Kidney tubule cell (primary cell): ENCODE results near the gene S100A7.
"Not testable (repeated sequence)": the region's sequence is repeated elsewhere in the genome, so short reads cannot be mapped to it uniquely, and the experiment has no call there.

ENCODE experiments used
- DNase-seq: peaks from one replicate; pipeline ENCODE4 v3.0.0-alpha.2; 2018; ENCODE audit warnings: low spot score

Gene S100A7

GRCh38 chr1:153430561-153430960, 29.9 kb downstream of the S100A7 start:
- no peak for DNase-seq

GRCh38 chr1:153430166-153430553, 30.3 kb downstream of the S100A7 start:
- DNase-seq = no peak

- DNase-seq = no peak
Measured at GRCh38 chr1:153429266-153430165, 30.9 kb downstream of the S100A7 start.

DNA sequence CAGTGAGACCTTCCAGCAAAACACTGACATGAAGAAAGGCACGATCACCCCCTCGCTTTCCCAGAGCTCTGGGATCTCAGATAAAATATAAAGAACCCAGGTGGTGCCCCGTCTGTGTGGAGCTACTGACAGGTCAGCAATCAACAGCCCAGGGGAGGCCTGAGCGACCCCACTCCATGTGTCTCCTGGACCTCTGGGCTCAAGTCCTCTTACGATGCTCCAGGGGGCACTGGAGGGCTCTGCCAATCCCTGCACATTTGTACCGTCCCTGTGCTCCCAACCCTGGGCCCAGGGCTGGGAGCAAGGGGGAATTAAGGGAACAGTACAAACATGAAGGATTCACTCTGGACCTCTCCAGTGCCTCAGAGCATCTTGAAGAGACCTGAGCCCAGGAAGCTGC, 31.7 kb downstream of the S100A7 start:
- DNase-seq = no peak

- no peak for DNase-seq
Measured at GRCh38 chr1:153428073-153428638, 32.3 kb downstream of the S100A7 start.

- DNase-seq = no peak
Measured at GRCh38 chr1:153426809-153427208, 33.6 kb downstream of the S100A7 start.

- peak; percentile 56 for DNase-seq
Measured at GRCh38 chr1:153422450-153423068, 37.9 kb downstream of the S100A7 start.

GRCh38 chr1:153420306-153420705, 40.1 kb downstream of the S100A7 start:
- no peak for DNase-seq

DNA sequence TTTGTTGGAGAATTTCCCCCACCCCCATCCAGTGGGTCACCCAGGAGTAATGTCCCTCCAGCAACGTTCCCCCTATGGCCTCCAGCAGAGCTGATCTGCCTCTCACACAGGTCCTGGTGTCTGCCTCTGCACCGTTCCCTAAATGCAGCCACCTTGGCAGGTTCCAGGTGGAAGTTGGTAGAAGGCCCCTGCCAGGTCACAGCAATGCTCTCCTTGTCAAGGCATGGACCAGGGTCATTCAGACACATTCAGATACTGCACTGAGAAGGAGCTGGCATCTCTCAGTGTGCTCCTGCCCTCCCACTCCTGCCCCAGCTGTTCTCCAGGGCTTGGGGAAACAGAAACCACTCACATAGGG, 41.0 kb downstream of the S100A7 start:
- not testable (repeated sequence) for DNase-seq

DNA sequence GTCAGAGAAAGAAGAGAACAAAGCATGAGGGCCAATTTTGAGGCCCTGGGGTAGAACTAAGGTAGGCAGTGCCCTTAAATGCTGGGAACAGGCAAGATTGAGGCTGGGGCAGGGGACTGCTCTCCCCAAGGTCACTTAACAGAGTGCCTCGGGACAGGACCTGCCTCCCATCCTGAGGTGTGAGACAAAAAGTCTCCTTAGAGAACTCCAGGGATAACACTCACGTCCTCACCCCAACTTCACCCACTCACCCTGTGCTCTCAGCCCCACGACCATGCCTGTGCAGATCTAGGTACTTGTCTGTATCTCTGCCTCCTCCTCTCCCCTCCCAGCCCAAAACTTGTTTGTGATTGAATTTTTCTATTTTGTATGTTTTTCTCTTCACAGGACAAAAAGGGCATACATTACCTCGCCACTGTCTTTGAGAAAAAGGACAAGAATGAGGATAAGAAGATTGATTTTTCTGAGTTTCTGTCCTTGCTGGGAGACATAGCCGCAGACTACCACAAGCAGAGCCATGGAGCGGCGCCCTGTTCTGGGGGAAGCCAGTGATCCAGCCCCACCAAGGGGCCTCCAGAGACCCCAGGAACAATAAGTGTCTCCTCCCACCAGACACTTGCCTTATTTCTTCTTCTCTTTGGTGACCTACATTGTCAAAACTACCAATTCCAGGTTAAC, 41.6 kb downstream of the S100A7 start:
- DNase-seq = not testable (repeated sequence)

- DNase-seq = no peak
Measured at GRCh38 chr1:153417136-153417888, 43.1 kb downstream of the S100A7 start.

DNA sequence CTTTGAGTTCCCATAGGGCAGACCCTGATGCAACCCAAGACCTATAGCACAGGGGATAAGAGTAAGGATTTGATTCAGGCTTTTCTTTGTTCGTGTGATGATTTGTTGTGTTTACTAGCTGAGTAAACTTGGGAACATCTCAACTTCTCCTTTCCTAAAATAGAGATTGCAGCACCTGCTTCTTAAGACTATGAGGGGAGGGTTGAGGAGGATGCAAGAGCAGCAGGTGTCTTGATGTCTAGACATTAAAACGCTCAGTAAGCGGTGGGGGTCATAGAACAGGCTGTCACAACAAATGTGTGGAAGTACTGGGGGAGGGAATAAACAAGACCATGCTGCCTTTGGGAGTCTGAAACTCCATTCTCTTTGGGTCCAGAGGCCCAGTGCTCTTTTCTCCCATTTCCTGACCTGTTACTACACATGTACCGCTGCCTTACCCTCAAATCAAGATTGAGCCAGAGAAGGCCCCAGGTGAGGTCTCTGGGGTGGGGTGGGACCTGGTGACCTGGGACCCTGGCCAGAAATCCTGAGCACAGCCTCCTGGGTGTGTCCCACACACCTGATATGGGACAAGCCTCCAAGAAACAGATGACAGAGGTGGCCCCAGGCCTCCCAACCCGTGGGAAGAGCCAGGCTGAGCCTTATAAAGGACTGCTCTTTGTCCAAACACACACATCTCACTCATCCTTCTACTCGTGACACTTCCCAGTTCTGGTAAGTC, 44.4 kb downstream of the S100A7 start, which contains the start of gene S100A7A:
TSS of gene S100A7A (plus strand) at position 671 of the 721 bp plus-strand sequence. CDS start 1,563 bp downstream, outside the sequence.
- DNase-seq = no peak

DNA sequence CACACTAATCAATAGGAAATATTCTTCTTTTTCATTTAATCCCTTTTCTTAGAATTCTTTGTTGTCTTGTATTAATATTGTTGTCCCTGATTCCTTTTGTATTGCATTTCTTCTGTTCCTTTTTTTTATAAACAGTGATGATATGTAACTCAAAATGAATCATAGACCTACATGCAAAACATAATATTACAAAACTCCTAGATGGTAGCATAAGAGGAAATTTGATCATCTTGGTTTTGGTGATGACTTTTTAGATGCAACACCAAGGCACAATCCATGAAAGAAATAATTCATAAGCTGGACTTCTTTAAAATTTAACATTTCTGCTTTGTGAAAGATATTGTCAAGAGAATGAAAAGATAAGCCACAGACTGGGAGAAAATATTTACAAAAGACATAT, 46.5 kb downstream of the S100A7 start:
- not testable (repeated sequence) for DNase-seq
